CD4-positive, alpha-beta T cell (primary cell): Measurements from ENCODE around the gene MSL1. TPM values are rescaled to one million over a fixed set of nuclear protein-coding genes. Genes with fewer than 3 reads are reported as not detected.

Source experiments
- ATAC-seq: fragments of 200-7000 bp; cut with Tn5 transposase; one replicate; pipeline ENCODE4 v1.10.0; 2022; ENCODE audit warnings: mild to moderate bottlenecking; ENCODE audit not compliant: poor library complexity
- CTCF ChIA-PET: fragments of 350-600 bp; sonication (Branson Sonifier 250); formaldehyde crosslinking; loops from one replicate; lab custom pipeline; 2021; ENCODE audit warnings: antibody characterized with exemption, inconsistent platforms; lab: Charles Lee
- POLR2A ChIA-PET: fragments of 350-600 bp; sonication (Branson Sonifier 250); formaldehyde crosslinking; loops from one replicate; lab custom pipeline; 2021; ENCODE audit warnings: antibody characterized with exemption, inconsistent platforms; lab: Charles Lee
- DNase-seq, 14 experiments: peaks; one replicate each; pipeline ENCODE4 v3.0.0-alpha.2; 2013 to 2020; ENCODE audit warnings: mixed read lengths in 2 of 14
- H3K27ac ChIP-seq, 2 donors: one replicate each; pipeline versions ENCODE4 v1.5.1 to v1.7.0; 2013; ENCODE audit warnings: low read length in 2 of 2, low read depth in 1 of 2, mild to moderate bottlenecking in 1 of 2
- H3K27me3 ChIP-seq, 2 experiments: 1 replicate in 1 of 2; 2 replicates in 1 of 2; pipeline versions ENCODE4 v1.6.1 to v1.7.0; 2013; ENCODE audit warnings: low read length in 2 of 2, control low read depth in 1 of 2, mild to moderate bottlenecking in 1 of 2, moderate library complexity in 1 of 2; ENCODE audit not compliant: insufficient read depth in 2 of 2, control insufficient read depth in 1 of 2
- H3K36me3 ChIP-seq: one replicate; pipeline ENCODE4 v1.6.1; 2013; ENCODE audit warnings: low read length, control low read depth; ENCODE audit not compliant: insufficient read depth
- H3K4me1 ChIP-seq: one replicate; pipeline ENCODE4 v1.6.1; 2013; ENCODE audit warnings: low read length, control low read depth; ENCODE audit not compliant: insufficient read depth
- H3K4me3 ChIP-seq: one replicate; pipeline ENCODE4 v1.5.1; 2013; ENCODE audit warnings: mild to moderate bottlenecking, low read length, moderate library complexity
- H3K9me3 ChIP-seq, 2 experiments: 1 replicate in 1 of 2; 2 replicates in 1 of 2; pipeline versions ENCODE4 v1.6.1 to v1.7.0; 2013; ENCODE audit warnings: low read length in 2 of 2, mild to moderate bottlenecking in 2 of 2, control low read depth in 1 of 2, moderate library complexity in 1 of 2; ENCODE audit not compliant: control insufficient read depth in 1 of 2, insufficient read depth in 1 of 2
- H3K27ac Mint-ChIP-seq: one replicate; pipeline ENCODE4 v1.8.0; 2020; ENCODE audit warnings: mixed read lengths
- H3K27me3 Mint-ChIP-seq: one replicate; pipeline ENCODE4 v1.8.0; 2021; ENCODE audit warnings: mixed read lengths
- H3K36me3 Mint-ChIP-seq: one replicate; pipeline ENCODE4 v1.8.0; 2021; ENCODE audit warnings: low read depth, mixed read lengths
- H3K4me1 Mint-ChIP-seq: one replicate; pipeline ENCODE4 v1.8.0; 2021; ENCODE audit warnings: low read depth, mixed read lengths
- H3K4me3 Mint-ChIP-seq: one replicate; pipeline ENCODE4 v1.8.0; 2020; ENCODE audit warnings: mild to moderate bottlenecking, mixed read lengths
- H3K9me3 Mint-ChIP-seq: one replicate; pipeline ENCODE4 v1.8.0; 2020; ENCODE audit warnings: mixed read lengths
- CTCF ChIP-seq: fragments of 200-600 bp; IDR thresholded peaks from one replicate; pipeline ENCODE4 v1.8.0; 2022; ENCODE audit warnings: antibody characterized with exemption, mild to moderate bottlenecking
- intact Hi-C, 2 experiments: fragments of 100-400 bp; cut with DNase I in 1 of 2; cut with micrococcal nuclease in 1 of 2; formaldehyde crosslinking; loops; one replicate each; pipeline versions ENCODE4 v1.15.1 to v1.9.0; 2023 to 2025; cut with DNase I, micrococcal nuclease
- total RNA-seq, 174 experiments: library from RNA in 2 of 174; stranded (reverse) in 2 of 174; gene quantifications; one replicate each; pipeline ENCODE4 v1.2.3 and lab custom pipeline; 2021 to 2026

Gene MSL1
- total RNA-seq, 2 experiments from 2014 or later, result 77.0 to 79.2 TPM

GRCh38 chr17:40168262-40168832 lies 46.6 kb downstream of the MSL1 start:
- Histone ChIP-seq H3K4me1 (no peaks in the 10 kb centered on the region), H3K27me3 (no peaks in the 10 kb centered on the region), H3K27ac (no peak overlapping the region), H3K9me3 (no peaks in the 10 kb centered on the region), H3K36me3 (peaks cover 75% of the 10 kb centered on the region), H3K4me3 (no peak overlapping the region)
- peak; percentile 87 for TF ChIP-seq CTCF
- Mint-ChIP-seq H3K27ac (peak overlapping the region; percentile 80), H3K4me1 (peaks cover 9% of the 10 kb centered on the region), H3K27me3 (no peaks in the 10 kb centered on the region), H3K4me3 (no peak overlapping the region), H3K36me3 (peaks cover 90% of the 10 kb centered on the region), H3K9me3 (no peaks in the 10 kb centered on the region)
- ChIA-PET POLR2A (interaction anchor here (0.6 to 2.6 kb wide), 11 partner anchors 26 to 188 kb away, joined by 3 to 49 read pairs (median 4); partner anchors contain the start of genes CASC3, MED24, PSMD3 and WIPF2), CTCF (interaction anchor here (0.5 to 3.6 kb wide), 29 partner anchors 12 to 155 kb away, joined by 3 to 96 read pairs (median 4); partner anchors contain the start of genes CASC3, MED24 and NR1D1)
- DNase-seq (peak in 8 of 14 experiments; percentile 14 to 82 (median 43)), ATAC-seq (peak; percentile 89)
- intact Hi-C loops, result loop anchor here (1.0 to 2.0 kb wide), 6 partner anchors 28 to 156 kb away; partner anchors contain the start of genes THRA (in 2 of the 2) and CASC3 (in 1 of the 2)

DNA sequence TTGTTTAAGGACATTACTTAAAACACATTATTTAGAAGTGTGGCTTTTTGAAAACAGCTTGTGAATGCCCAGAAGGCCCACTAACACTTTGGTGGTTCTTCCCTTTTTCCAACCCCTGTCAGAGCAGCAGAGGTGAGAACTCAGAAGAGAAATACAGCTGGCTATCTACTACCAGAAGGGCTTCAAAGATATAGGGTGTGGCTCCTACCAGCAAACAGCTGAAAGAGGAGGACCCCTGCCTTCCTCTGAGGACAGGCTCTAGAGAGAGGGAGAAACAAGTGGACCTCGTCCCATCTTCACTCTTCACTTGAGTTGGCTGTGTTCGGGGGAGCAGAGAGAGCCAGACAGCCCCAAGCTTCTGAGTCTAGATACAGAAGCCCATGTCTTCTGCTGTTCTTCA lies 48.6 kb downstream of the MSL1 start:
- Mint-ChIP-seq H3K4me3 (no peak overlapping the region), H3K27ac (no peak overlapping the region), H3K4me1 (peaks cover 9% of the 10 kb centered on the region), H3K27me3 (no peaks in the 10 kb centered on the region), H3K36me3 (peaks cover 89% of the 10 kb centered on the region), H3K9me3 (no peaks in the 10 kb centered on the region)
- Histone ChIP-seq H3K4me3 (no peak overlapping the region), H3K27ac (no peak overlapping the region), H3K36me3 (peaks cover 75% of the 10 kb centered on the region), H3K4me1 (no peaks in the 10 kb centered on the region), H3K9me3 (no peaks in the 10 kb centered on the region), H3K27me3 (no peaks in the 10 kb centered on the region)
- intact Hi-C loops, result no loop called here
- ChIA-PET CTCF (interaction anchor here (1.4 kb wide), 1 partner anchor 21 kb away, joined by 4 read pairs; no protein-coding TSS in a partner anchor), POLR2A (no interaction called here)
- TF ChIP-seq CTCF, result no peak
- DNase-seq (no peak), ATAC-seq (no peak)

GRCh38 chr17:40171750-40172149 lies 50.0 kb downstream of the MSL1 start:
- peaks cover 83% of the 10 kb centered on the region for H3K36me3 Mint-ChIP-seq
- H3K4me1 ChIP-seq, result peaks cover 1% of the 10 kb centered on the region
- DNase-seq (no peak), ATAC-seq (no peak)
- H3K27ac ChIP-seq, result no peak overlapping the region
- H3K9me3 ChIP-seq, result no peaks in the 10 kb centered on the region
- no peaks in the 10 kb centered on the region for H3K27me3 ChIP-seq
- POLR2A ChIA-PET, result no interaction called here
- TF ChIP-seq CTCF, result no peak
- no peaks in the 10 kb centered on the region for H3K27me3 Mint-ChIP-seq
- peaks cover 61% of the 10 kb centered on the region for H3K36me3 ChIP-seq
- no peaks in the 10 kb centered on the region for H3K9me3 Mint-ChIP-seq
- intact Hi-C loops, result no loop called here
- CTCF ChIA-PET, result interaction anchor here (1.1 kb wide), 1 partner anchor 59 kb away, joined by 4 read pairs; no protein-coding TSS in a partner anchor
- no peak overlapping the region for H3K4me3 ChIP-seq
- no peak overlapping the region for H3K27ac Mint-ChIP-seq
- H3K4me1 Mint-ChIP-seq, result peaks cover 11% of the 10 kb centered on the region
- no peak overlapping the region for H3K4me3 Mint-ChIP-seq
